ENCODE results near the gene PLXNB2. TPM values are rescaled to one million over a fixed set of nuclear protein-coding genes. Genes with fewer than 3 reads are reported as not detected.

The PLXNB2 gene
- total RNA-seq, 1 donor from 2014 or later, result 46.0 TPM

DNA sequence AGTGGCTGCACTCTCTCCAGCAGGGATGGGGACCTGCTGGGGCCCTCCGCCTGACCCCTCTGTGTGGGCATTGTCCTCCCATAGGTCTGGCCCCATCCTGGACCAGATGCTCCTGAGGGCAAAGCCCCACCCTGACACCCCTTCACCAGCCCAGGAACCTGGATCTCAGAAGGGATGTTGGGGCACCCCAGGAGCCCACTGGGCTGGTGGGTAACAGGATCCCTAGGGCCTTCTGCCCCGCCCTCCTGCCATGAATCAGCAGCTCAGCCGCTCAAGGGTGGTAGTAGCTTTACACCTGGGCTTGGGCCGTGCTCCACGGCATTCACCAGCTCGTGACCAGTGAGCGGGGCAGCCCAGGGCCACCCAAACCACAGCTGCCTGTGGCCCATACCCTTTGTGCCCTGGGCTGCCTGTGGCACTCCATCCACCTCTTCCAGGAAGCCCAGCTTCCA, 45.0 kb downstream of the PLXNB2 start:
- DNase-seq, result no peak

- DNase-seq, result no peak
These were observed 45.6 kb downstream of the PLXNB2 start, which contains the start of gene MAPK12 for GRCh38 chr22:50261615-50262459. Gene MAPK12 (minus strand): TSS chr22:50261683. CDS start chr22:50261509, 174 bp downstream.

DNA sequence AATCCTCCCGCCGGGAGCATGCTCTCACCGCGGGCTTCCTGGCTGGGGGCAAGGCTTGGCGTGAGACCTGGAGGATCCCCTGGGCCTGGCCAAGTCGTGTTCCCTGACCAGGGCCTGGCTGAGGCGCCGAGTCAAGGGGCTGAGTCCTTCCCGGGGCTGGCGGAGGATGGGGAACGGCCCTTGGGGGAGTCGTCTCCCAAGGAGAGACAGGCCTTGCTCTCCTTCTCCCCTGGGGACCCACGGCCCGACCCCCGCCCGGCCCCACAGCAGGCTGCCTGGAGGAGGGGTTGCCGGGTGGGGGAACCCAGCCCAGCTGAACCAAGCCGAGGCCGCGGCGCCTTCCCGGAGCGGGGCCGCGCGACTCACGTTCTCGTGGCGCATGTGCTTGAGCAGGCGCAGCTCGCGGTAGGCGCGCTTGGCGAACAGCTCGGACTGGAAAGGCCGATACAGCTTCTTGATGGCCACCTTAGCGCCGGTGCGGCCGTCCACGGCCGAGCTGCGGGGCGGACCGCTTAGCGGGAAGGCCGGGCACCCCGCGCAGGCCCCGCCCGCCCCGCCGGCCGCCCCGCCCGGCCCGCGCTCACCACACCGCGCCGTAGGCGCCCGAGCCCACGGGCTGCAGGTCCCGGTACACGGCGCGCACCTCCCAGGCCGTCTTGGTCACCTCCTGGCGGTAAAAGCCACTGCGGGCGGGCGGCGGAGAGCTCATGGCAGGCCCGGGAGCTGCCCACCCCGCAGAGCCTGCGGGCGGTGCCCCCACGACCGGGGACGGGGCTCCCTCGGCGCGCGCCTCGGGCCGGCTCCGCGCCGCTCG, 46.4 kb downstream of the PLXNB2 start:
- peak; percentile 63 for DNase-seq

GRCh38 chr22:50260434-50260800, 47.0 kb downstream of the PLXNB2 start:
- no peak for DNase-seq

DNA sequence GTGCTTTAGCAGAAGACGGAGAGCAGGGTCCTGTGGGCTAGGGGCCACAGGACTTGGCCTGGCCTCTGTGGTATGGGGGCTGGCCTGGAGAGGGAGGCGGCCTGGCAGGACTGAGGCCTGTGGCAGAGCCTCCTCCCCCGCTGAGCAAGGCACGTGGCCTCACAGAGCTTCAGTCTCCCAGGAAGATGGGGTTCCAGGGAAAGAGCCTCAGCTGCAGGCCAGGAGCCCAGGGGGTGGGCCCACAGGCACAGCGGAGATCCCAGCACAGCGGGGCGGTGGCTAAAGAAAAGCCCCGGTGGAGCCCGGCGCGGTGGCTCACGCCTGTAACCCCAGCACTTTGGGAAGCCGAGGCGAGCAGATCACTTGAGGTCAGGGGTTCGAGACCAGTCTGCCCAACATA, 48.1 kb downstream of the PLXNB2 start:
- no peak for DNase-seq

DNA sequence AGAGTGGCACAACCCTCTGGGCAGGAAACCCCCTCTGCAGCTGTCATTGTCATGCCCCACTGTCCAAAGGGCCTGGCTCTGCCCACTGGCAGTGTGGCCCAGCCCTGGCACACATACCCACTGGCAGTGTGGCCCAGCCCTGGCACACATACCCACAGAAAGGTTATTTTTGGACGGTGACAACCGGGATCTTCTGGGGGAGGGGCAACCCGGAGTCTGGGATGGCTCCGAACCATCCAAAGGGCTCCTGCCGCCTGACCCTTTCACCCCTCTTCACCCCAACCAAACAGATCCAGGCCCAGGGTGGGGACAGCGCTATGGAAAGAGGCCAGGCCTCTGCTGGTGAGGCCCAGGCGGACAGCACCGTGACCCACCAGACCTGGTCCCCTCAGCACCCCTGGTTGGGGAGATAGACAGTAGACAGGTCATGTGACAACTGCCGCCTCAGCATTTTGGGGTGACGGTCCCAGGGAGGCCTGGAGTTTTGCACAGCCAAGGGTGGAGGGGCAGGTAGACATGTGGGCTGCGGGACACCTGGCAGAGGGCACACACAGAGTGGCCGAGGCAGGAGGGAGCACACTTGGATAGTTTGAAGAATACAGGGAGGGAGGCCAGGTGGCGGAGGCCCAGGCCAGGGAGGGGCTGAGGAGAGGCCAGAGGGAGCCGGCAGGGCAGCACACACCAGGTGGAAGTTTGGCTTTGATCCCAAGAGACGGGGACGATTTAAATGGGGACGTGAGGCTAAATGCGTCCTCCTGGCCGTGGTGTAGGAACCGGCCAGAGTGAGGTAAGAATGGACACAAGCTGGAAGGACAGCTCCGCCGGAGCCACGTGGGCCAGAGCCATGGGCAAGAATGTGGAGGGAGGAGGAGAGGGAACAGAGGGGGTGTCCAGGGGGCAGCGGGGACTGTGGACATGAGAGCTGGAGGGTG, 48.8 kb downstream of the PLXNB2 start:
- no peak for DNase-seq

DNA sequence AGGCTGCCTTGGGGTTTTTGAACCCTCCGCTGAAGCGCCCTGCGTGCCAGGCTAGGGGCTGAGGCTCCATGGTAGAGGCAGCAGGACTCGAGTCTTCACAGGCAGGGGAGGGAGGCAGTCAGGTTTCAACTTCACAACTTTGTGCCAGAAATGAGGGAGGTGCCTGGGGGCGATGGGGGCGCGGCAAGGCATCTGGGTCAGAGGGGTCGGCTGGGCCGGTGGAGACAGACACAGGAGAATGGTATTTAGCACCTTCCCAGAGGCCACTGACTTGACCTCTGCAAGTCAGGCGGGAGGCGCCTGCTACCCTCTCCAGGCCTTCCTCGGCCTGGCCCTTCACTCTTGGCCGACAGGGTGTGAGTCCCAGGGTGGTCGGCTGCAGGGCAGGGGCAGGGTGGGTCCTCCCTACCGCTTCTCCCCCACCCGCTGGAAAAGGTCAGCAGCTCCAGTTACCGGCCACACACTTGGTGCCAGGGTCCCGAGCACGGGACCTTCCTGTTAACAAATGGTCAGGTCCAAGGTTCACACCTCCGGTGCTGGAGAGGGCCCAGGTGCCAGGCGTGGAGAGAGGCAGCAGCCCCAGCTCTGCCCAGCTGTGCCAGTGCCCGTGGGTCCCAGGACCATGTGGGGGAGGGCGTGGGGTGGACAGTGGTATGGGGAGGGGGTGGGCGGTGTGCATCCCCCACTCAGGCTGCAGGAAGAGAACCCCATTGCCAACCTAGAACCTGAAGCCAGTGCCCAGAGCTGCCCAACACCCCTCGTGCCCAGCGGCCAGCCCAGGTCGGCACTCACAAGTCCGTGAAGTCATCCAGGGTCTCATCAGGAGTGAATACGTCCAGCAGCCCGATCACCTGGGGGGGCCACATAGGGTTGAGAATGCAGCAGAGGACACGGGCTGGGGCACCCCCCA, 49.7 kb downstream of the PLXNB2 start:
- DNase-seq, result no peak

DNA sequence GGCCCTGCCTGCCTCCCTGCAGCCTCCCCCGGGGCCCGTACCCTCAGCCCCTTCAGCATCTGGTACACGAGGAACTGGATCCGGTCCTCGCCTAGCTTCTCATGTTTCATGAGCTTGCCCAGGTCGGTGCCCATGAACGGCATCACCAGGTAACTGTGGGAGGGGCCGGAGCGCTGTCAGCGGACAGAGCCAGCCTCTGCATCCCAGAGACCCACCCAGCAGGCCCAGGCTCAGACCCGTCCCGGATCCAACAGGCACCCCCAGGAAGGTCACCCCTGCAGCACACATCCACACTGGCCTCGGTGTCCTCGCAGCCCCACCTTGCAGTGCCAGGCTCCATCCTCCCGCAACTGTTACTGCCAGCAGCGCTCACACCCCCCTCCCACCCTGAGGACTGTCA, 50.4 kb downstream of the PLXNB2 start:
- DNase-seq, result no peak

DNA sequence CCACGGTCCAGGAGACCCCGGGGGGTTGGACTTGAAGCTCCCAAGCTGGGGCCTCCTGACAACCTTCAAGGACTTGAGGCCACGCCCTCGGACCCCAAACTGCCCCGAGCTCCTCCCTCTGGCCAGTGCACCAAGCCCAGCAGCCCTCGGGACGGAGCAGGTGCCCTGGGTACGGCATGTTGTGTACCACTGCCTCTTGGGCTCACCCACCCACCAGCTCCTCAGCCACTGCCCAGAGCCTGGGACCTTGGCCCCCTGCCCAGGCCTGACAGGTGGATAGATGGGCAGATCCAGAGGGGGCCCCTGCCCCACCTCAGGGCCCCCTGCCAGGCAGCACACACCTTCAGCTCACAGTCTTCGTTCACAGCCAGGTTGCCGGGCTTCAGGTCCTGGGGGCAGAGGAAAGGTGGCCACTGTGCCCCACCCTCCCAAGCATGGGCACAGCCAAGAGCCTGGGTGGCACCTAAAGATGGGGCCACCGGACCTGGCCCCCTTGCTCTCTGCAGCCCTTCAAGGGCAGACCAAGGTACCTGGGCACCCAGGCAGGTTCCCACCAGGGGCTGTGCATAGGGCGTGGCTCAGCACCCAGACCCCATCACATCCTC, 51.1 kb downstream of the PLXNB2 start:
- DNase-seq, result no peak

DNA sequence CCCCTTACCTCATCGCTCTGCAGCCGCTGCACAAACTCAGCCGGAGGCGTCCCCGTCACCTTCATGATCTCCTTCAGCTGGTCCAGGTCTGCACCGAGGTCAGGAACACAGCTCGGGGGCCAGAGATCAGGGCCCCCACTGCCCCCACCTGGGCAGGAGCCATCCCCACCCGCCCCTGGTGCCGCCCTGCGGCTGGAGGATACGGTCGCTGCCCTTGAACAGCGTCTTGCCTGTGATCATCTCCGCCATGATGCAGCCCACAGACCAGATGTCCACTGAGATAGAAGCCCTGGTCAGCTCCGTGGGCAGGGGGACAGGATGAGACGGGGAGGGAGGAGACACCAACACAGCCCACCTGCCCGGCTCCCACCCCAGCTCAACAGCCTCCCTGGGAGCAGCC, 51.8 kb downstream of the PLXNB2 start:
- DNase-seq, result no peak

DNA sequence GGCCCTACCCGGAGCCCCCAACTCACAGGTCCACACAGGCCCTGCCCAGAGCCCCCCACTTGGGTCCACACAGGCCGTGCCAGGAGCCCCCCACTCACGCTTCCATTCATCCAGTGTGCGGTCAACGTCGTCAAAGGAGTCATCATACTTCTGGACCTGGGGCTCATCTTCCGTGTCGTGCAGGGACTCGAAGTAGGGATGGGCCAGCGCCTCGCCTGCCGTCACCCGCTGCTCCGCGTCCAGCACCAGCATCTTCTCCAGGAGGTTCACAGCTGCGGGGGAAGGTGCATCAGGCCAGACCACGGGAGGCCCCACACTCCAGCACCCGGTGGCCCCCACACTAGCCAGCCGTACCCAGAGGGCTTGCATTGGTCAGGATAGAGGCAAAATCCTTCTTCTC, 52.3 kb downstream of the PLXNB2 start:
- DNase-seq, result no peak

GRCh38 chr22:50253941-50254340, 53.5 kb downstream of the PLXNB2 start:
- DNase-seq, result no peak

DNA sequence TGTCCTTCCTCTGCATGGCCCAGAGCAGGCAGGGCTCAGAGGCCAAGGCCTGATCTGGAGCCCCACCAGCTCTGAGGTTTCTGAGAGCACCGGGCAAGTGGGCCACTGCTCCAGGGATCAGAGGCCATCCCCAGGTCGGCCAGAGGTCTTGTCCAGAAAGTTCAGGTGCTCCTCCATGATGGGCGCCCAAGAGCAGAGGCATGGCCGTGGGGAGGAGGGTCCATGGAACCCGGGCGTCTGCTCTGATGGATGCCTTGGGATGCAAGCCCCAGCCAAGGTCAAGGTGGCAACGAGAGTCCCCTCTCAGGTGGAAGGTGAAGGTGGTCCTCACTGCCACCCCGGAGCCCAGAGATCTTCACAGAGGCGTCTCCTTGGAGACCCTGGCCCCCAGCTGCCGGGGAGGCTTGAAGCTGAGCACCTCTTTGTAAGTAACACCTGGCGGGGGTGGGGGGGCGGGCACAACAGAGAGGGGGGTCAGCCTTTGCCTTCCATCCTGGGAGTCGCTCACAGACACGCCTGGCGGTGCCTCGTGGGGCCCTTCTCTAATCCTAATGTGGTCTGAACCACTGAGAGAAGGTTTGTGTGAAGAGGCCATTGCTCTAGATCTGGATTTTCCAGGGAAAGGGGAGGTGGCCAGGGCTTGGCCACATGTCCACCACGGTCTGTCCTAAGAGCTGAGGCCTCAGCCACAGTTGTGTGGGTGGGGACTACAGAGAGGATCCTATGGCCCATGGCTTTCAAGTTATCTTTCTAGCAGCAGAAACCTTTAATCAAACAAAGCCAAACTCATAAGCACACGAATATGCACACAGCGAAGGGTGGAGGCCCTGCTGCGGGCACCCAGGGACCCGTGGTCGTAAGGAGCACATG, 54.2 kb downstream of the PLXNB2 start:
- DNase-seq, result no peak

- no peak for DNase-seq
These were observed 55.1 kb downstream of the PLXNB2 start for GRCh38 chr22:50252082-50253045.

DNA sequence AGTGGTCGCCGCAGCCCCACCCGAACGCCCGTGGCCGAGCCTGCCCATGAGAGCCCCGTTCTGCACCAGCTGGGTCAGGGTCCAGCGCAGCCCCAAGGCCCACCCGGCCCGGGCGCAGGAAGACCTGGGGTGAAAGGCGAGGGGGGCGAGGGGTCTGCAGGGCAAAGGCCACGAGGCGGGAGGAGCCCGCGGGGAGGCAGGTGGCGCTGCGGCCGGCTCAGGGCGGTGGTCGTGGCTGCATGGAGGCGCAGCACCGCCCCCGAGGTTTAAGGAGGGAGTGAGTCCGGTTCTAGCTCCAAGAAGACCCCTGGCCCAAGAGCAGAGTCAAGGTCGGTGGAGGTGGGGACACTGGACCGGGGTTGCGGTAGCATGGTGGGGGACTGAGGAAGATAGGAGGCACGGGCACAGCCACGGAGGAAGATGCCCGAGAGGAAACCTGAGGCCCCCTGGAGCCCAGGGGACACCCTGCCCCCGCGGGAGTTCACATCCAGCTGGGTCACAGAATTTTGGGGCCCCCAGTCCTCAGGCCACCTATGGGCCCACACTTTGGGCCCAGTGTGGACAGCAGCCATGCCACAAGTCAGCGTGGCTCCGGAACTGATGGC, 55.9 kb downstream of the PLXNB2 start:
- DNase-seq, result no peak

GRCh38 chr22:50250555-50251476, 56.6 kb downstream of the PLXNB2 start, which contains the start of gene HDAC10:
Gene HDAC10 (minus strand): TSS chr22:50251265. CDS start chr22:50251032, 233 bp downstream.
- DNase-seq, result no peak

GRCh38 chr22:50250249-50250554, 57.2 kb downstream of the PLXNB2 start:
- no peak for DNase-seq
